Nephron progenitor cell (in vitro differentiated cells): Measurements from ENCODE around the gene CCK.
A peak's percentile ranks its signal among the peaks of the same experiment; 100 is the strongest.

ENCODE experiments used
- DNase-seq: peaks from one replicate; pipeline ENCODE4 v3.0.0; 2021
- H3K27ac Mint-ChIP-seq: 2 replicates; pipeline ENCODE4 v1.8.0; 2021; ENCODE audit warnings: mild to moderate bottlenecking, moderate library complexity, mixed read lengths
- H3K27me3 Mint-ChIP-seq: 2 replicates; pipeline ENCODE4 v1.8.0; 2021; ENCODE audit warnings: mild to moderate bottlenecking, low read depth, mixed read lengths; ENCODE audit not compliant: poor library complexity
- H3K36me3 Mint-ChIP-seq: 2 replicates; pipeline ENCODE4 v1.8.0; 2021; ENCODE audit warnings: low read depth, mixed read lengths
- H3K4me1 Mint-ChIP-seq: 2 replicates; pipeline ENCODE4 v1.8.0; 2021; ENCODE audit warnings: mixed read lengths
- H3K4me3 Mint-ChIP-seq: 2 replicates; pipeline ENCODE4 v1.8.0; 2021; ENCODE audit warnings: mild to moderate bottlenecking, moderate library complexity, mixed read lengths
- H3K9me3 Mint-ChIP-seq: 2 replicates; pipeline ENCODE4 v1.8.0; 2021; ENCODE audit warnings: mild to moderate bottlenecking, moderate library complexity, mixed read lengths
- TF ChIP-seq, protein P1 (sequence below): fragments of 200-600 bp; sonication (generic); IDR thresholded peaks from 2 replicates; pipeline ENCODE4 v1.5.0; 2021; ENCODE audit warnings: antibody characterized with exemption

Gene CCK

DNA sequence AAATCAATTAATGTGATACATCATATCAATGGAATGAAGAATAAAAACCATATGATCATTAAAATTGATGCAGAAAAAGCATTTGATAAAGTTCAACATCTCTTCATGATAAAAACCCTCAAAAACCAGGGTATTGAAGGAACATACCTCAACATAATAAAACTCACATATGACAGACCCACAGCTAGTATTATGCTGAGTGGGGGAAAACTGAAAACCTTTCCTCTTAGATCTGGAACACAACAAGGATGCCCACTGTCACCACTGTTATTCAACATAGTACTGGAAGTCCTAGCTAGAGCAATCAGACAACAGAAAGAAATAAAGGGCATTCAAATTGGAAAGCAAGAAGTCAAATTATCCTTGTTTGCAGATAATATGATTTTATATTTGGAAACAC is 30.5 kb downstream of the CCK start:
- Mint-ChIP-seq H3K9me3 (peaks cover 46% of the 10 kb centered on the region), H3K27me3 (peaks cover 6% of the 10 kb centered on the region), H3K36me3 (no peaks in the 10 kb centered on the region), H3K4me1 (no peaks in the 10 kb centered on the region), H3K4me3 (no peak overlapping the region), H3K27ac (no peak overlapping the region)
- no peak for DNase-seq
- TF ChIP-seq, protein P1, sequence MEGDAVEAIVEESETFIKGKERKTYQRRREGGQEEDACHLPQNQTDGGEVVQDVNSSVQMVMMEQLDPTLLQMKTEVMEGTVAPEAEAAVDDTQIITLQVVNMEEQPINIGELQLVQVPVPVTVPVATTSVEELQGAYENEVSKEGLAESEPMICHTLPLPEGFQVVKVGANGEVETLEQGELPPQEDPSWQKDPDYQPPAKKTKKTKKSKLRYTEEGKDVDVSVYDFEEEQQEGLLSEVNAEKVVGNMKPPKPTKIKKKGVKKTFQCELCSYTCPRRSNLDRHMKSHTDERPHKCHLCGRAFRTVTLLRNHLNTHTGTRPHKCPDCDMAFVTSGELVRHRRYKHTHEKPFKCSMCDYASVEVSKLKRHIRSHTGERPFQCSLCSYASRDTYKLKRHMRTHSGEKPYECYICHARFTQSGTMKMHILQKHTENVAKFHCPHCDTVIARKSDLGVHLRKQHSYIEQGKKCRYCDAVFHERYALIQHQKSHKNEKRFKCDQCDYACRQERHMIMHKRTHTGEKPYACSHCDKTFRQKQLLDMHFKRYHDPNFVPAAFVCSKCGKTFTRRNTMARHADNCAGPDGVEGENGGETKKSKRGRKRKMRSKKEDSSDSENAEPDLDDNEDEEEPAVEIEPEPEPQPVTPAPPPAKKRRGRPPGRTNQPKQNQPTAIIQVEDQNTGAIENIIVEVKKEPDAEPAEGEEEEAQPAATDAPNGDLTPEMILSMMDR, result no peak

DNA sequence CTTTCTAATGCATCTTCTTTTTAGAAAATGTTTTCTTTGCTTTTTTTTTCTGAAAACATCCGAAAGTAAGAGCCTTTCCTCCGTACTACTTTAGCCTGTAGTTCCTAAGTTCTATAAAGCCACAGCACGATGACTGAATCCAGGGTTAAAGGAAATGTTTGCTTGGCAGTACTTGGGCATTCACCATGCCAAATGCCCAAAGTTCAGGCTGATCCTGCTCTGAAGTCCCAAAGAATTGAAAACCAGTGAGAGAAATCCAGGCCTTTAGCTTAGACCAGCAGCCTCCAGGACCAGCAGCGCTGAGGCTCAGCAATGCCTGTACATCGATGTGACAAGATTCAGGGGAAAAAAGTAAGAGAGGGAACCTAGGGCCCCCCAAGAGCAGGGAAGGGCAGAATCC is 35.1 kb downstream of the CCK start:
- peaks cover 7% of the 10 kb centered on the region for H3K36me3 Mint-ChIP-seq
- DNase-seq, result no peak
- peaks cover 4% of the 10 kb centered on the region for H3K9me3 Mint-ChIP-seq
- TF ChIP-seq, protein P1, result no peak
- H3K27ac Mint-ChIP-seq, result no peak overlapping the region
- H3K27me3 Mint-ChIP-seq, result peaks cover 6% of the 10 kb centered on the region
- peaks cover 6% of the 10 kb centered on the region for H3K4me1 Mint-ChIP-seq
- H3K4me3 Mint-ChIP-seq, result no peak overlapping the region

DNA sequence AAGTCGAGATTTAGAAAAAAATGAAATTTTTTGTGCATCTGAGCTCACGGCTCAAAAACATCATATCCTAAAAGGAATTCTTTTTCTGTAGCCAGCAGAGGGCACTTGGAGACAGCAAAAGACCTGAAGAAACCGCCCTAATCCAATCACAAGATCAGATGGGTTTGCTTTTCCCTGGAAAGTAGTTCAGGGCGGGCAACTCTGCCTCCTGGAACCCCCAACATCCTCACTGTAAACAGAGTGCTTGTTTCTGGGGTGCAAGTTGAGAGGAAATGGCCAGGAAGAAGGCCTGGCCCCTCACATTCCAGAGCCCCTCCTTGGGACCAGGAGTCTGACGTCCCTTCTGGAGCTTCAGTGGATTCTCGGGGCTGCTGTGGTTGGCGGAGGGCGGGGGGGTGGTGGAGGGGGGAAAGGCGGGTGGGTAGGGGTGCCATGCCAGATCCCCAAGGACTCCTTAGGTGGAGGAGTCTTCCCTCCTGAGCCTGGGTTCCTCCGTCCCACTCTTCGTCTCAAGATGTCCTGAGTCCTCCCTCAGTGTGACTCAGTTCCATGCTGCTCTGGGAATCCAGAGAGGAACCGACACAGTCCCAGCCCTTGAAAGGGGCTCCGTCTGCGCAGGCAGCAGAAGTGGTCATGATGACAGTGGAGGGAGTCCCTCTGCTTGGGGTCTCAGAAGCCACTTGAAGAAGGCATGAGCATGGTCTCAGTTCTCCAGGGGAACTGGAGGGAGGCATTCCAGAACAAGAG is 35.9 kb downstream of the CCK start:
- peaks cover 4% of the 10 kb centered on the region for H3K27me3 Mint-ChIP-seq
- no peak overlapping the region for H3K27ac Mint-ChIP-seq
- peak; percentile 16 for DNase-seq

DNA sequence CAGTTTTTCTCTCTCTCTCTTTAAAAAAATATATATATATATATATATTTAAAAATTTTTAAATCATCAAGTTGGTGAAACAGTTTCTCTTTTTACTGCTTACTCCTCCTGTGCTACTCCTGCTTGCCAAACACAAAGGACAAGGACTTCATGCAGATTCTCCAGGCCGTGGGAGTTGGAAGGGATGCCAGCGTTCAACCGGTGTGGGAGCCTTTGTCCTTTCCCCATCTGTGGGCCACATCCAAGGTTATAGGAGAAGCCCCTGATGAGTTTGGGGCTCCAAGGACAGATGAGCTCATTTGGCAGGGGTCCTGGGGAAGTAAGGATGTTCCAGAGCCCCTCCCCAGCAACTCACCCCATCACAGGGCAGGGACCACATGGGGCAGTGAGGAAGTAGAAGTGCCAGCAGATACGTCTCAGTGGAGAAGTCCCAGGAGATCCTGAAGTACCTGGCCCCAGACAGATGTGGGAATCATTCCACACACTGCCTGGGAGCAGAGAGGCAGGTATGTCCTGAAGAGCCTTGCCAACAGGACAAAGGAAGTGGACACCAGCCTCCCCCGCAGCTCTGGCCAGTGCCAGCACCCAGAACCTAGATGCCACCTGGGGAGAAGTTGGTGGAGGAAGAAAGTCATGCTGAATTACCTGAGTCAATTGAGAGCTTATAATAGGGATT is 36.6 kb downstream of the CCK start:
- no peaks in the 10 kb centered on the region for H3K9me3 Mint-ChIP-seq
- no peak overlapping the region for H3K27ac Mint-ChIP-seq
- TF ChIP-seq, protein P1, result no peak
- DNase-seq, result no peak
- peaks cover 21% of the 10 kb centered on the region for H3K36me3 Mint-ChIP-seq
- H3K4me1 Mint-ChIP-seq, result peaks cover 13% of the 10 kb centered on the region
- H3K4me3 Mint-ChIP-seq, result no peak overlapping the region
- peaks cover 2% of the 10 kb centered on the region for H3K27me3 Mint-ChIP-seq

More for the DNA sequence above, 35.9 kb downstream of the CCK start:
- TF ChIP-seq, protein P1, result peak; percentile 51
- H3K4me1 Mint-ChIP-seq, result peaks cover 7% of the 10 kb centered on the region
- H3K36me3 Mint-ChIP-seq, result peaks cover 14% of the 10 kb centered on the region
- no peak overlapping the region for H3K4me3 Mint-ChIP-seq
- no peaks in the 10 kb centered on the region for H3K9me3 Mint-ChIP-seq

DNA sequence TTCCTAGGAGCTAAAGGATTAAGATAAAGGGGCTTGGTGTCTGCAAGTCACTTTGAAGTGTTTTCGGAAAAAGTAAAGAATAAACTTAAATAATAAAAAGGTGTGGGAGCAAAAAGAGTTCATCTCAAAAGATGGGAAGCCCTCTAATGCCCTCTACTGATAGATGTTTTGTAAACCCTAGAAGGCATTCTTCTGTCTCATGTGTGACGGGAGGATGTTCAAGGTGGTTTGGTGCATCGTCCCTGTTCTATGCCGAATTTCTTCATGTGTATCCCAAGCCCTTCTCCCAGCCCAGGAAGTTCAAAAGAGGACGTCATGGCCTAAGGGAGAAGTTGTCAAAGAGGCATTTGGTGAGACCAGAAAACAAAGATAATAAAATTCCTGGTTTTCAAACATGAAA is 37.2 kb downstream of the CCK start:
- Mint-ChIP-seq H3K9me3 (no peaks in the 10 kb centered on the region), H3K27ac (no peak overlapping the region), H3K36me3 (peaks cover 27% of the 10 kb centered on the region), H3K27me3 (no peaks in the 10 kb centered on the region), H3K4me3 (no peak overlapping the region), H3K4me1 (peaks cover 17% of the 10 kb centered on the region)
- DNase-seq, result no peak
- TF ChIP-seq, protein P1, result peak; percentile 8
